Panc1 (cell line): Measurements from ENCODE around the gene USP40. TPM values are rescaled to one million over a fixed set of nuclear protein-coding genes. Genes with fewer than 3 reads are reported as not detected.

ENCODE experiments used
- ATAC-seq: fragments of 200-7000 bp; cut with Tn5 transposase; 2 replicates; pipeline ENCODE4 v1.9.1; 2020; ENCODE audit warnings: mild to moderate bottlenecking, moderate library complexity
- BruUV-seq: library from RNA; stranded (reverse); fragments of 400-500 nt; replicated peaks from 2 replicates; lab custom pipeline; 2021; lab: Mats Ljungman, UMichigan
- CTCF ChIA-PET: fragments of 300-600 bp; sonication (Branson Sonifier 250); formaldehyde crosslinking; loops from one replicate; lab custom pipeline; 2022; ENCODE audit warnings: antibody characterized with exemption; lab: Charles Lee
- POLR2A ChIA-PET: fragments of 300-600 bp; sonication (Branson Sonifier 250); formaldehyde crosslinking; loops from one replicate; lab custom pipeline; 2022; ENCODE audit warnings: antibody characterized with exemption; lab: Charles Lee
- DNase-seq: peaks from one replicate; pipeline ENCODE4 v3.0.0-alpha.2; 2010; ENCODE audit warnings: low read depth, low spot score
- H3K27ac ChIP-seq: 2 replicates; pipeline ENCODE4 v1.5.1; 2011; ENCODE audit warnings: mild to moderate bottlenecking, low read length, inconsistent platforms
- H3K27me3 ChIP-seq: fragments of 200-500 bp; sonication (Bioruptor generic); 2 replicates; pipeline ENCODE4 v1.6.0; 2014; ENCODE audit warnings: low read length, inconsistent platforms; ENCODE audit not compliant: control insufficient read depth, insufficient read depth
- H3K36me3 ChIP-seq: fragments of 200-500 bp; sonication (Bioruptor generic); 2 replicates; pipeline ENCODE4 v1.5.1; 2014; ENCODE audit warnings: inconsistent platforms, mild to moderate bottlenecking, low read length, moderate library complexity; ENCODE audit not compliant: control insufficient read depth, insufficient read depth
- H3K4me1 ChIP-seq: 2 replicates; pipeline ENCODE4 v1.5.1; 2011; ENCODE audit warnings: inconsistent platforms, mild to moderate bottlenecking, low read length, moderate library complexity; ENCODE audit not compliant: control insufficient read depth, insufficient read depth
- H3K4me3 ChIP-seq, 2 experiments: 2 replicates each; pipeline ENCODE4 v1.5.1; 2011 to 2012; ENCODE audit warnings: low read depth in 2 of 2, low read length in 2 of 2, mild to moderate bottlenecking in 2 of 2, inconsistent platforms in 1 of 2, moderate library complexity in 1 of 2
- H3K9me3 ChIP-seq: fragments of 200-500 bp; sonication (Bioruptor generic); 2 replicates; pipeline ENCODE4 v1.5.1; 2014; ENCODE audit warnings: low read depth, mild to moderate bottlenecking, inconsistent platforms, low read length, moderate library complexity; ENCODE audit not compliant: control insufficient read depth, insufficient read depth
- POLR2AphosphoS5 ChIP-seq: IDR thresholded peaks from 2 replicates; pipeline ENCODE4 v1.6.1; 2012; ENCODE audit warnings: mild to moderate bottlenecking, low read depth, low read length, moderate library complexity
- SIN3A ChIP-seq: IDR thresholded peaks from 2 replicates; pipeline ENCODE4 v1.6.1; 2012; ENCODE audit warnings: low read depth, mild to moderate bottlenecking, low read length, moderate library complexity, borderline replicate concordance; ENCODE audit not compliant: insufficient read depth
- TCF7L2 ChIP-seq: IDR thresholded peaks from 2 replicates; pipeline ENCODE4 v1.6.1; 2011; ENCODE audit warnings: mild to moderate bottlenecking, low read depth, low read length, inconsistent platforms
- in situ Hi-C: cut with HindIII; loops from 2 replicates; pipeline ENCODE4 v1.10.0; 2016; ENCODE audit warnings: low sequenced_read_pairs, low pct_unique_long_range_greater_than_20kb
- intact Hi-C: fragments of 100-400 bp; cut with micrococcal nuclease; formaldehyde crosslinking; loops from one replicate; pipeline ENCODE4 v1.10.0; 2022; ENCODE audit not compliant: unreplicated experiment
- total RNA-seq: library from RNA; stranded (reverse); gene quantifications from one replicate; pipeline ENCODE4 v1.2.1, GENCODE V29; 2021; ENCODE audit not compliant: unreplicated experiment
- TF ChIP-seq, protein P1 (sequence below): fragments of 450-650 bp; IDR thresholded peaks from 2 replicates; pipeline ENCODE4 v1.5.1; 2017; ENCODE audit warnings: mild to moderate bottlenecking
- TF ChIP-seq, protein P2 (sequence below), 2 experiments: IDR thresholded peaks; 2 replicates each; pipeline ENCODE4 v1.6.1; 2011 to 2012; ENCODE audit warnings: low read depth in 2 of 2, control low read depth in 1 of 2, low read length in 1 of 2, mild to moderate bottlenecking in 1 of 2, moderate library complexity in 1 of 2; ENCODE audit not compliant: insufficient read depth in 1 of 2

USP40 gene
- total RNA-seq, 1 experiment from 2014 or later = 26.6 TPM

DNA sequence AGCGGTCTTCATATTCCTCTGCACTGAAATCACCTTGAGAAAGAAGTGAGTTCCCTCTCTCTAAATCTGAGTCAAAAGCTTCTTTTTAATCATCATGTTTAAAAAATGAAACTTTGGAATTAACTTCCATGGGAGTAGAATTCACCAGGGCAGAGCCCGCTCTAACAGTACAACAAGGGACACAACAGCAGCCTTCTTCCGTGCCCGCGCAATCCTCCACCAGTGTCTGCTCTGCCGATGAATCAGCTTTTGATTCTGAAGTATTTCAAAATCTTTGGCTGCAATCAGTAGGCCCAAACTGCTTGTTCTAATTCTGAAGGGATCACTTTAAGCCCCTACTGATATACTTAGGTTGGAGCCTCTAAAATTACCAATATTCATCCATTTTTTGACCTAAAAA, 76.9 kb downstream of the USP40 start:
- no peaks in the 10 kb centered on the region for H3K27me3 ChIP-seq
- H3K9me3 ChIP-seq = no peaks in the 10 kb centered on the region
- BruUV-seq = no TSS peak
- POLR2A ChIA-PET = no interaction called here
- ATAC-seq (no peak), DNase-seq (no peak)
- H3K36me3 ChIP-seq = peaks cover 3% of the 10 kb centered on the region; the same call in 1 of the 2 replicates
- in situ Hi-C loops (no loop called here), intact Hi-C loops (loop anchor here (5.0 kb wide), 1 partner anchor 218 kb away; no protein-coding TSS in a partner anchor)
- H3K4me1 ChIP-seq = peaks cover 21% of the 10 kb centered on the region
- H3K4me3 ChIP-seq = no peak overlapping the region
- no peak for TF ChIP-seq POLR2AphosphoS5
- no peak for TF ChIP-seq TCF7L2
- CTCF ChIA-PET = no interaction called here
- H3K27ac ChIP-seq = peak overlapping the region; percentile 81

DNA sequence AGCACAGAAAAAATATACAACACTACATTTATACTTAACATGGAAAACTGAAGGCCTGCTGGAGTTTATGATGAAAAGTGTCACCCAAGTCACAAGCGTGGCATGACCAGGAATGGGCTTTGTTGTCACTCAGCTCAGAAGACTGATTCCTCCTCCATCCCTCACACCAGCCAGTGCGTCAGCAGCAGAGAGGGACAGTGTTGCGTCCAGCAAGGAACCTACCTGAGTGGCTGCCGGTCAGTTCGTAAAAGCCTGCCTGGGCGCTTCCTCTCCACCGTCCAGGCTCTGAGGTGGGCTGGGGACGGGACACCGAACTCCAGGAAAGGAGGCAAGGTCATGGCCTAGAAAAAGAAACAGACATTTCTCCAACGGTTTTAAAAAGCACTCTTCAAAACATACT, 77.4 kb downstream of the USP40 start:
- CTCF ChIA-PET = no interaction called here
- Histone ChIP-seq H3K4me1 (peaks cover 21% of the 10 kb centered on the region), H3K9me3 (no peaks in the 10 kb centered on the region), H3K27ac (peak overlapping the region; percentile 81), H3K4me3 (no peak overlapping the region), H3K36me3 (peaks cover 3% of the 10 kb centered on the region; the same call in 1 of the 2 replicates), H3K27me3 (no peaks in the 10 kb centered on the region)
- DNase-seq (no peak), ATAC-seq (no peak)
- intact Hi-C loops = loop anchor here (5.0 kb wide), 1 partner anchor 218 kb away; no protein-coding TSS in a partner anchor
- in situ Hi-C loops = no loop called here
- TF ChIP-seq, protein P1, sequence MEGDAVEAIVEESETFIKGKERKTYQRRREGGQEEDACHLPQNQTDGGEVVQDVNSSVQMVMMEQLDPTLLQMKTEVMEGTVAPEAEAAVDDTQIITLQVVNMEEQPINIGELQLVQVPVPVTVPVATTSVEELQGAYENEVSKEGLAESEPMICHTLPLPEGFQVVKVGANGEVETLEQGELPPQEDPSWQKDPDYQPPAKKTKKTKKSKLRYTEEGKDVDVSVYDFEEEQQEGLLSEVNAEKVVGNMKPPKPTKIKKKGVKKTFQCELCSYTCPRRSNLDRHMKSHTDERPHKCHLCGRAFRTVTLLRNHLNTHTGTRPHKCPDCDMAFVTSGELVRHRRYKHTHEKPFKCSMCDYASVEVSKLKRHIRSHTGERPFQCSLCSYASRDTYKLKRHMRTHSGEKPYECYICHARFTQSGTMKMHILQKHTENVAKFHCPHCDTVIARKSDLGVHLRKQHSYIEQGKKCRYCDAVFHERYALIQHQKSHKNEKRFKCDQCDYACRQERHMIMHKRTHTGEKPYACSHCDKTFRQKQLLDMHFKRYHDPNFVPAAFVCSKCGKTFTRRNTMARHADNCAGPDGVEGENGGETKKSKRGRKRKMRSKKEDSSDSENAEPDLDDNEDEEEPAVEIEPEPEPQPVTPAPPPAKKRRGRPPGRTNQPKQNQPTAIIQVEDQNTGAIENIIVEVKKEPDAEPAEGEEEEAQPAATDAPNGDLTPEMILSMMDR = no peak
- no peak for TF ChIP-seq POLR2AphosphoS5
- no peak for TF ChIP-seq SIN3A
- TF ChIP-seq TCF7L2 = no peak
- TF ChIP-seq, protein P2, sequence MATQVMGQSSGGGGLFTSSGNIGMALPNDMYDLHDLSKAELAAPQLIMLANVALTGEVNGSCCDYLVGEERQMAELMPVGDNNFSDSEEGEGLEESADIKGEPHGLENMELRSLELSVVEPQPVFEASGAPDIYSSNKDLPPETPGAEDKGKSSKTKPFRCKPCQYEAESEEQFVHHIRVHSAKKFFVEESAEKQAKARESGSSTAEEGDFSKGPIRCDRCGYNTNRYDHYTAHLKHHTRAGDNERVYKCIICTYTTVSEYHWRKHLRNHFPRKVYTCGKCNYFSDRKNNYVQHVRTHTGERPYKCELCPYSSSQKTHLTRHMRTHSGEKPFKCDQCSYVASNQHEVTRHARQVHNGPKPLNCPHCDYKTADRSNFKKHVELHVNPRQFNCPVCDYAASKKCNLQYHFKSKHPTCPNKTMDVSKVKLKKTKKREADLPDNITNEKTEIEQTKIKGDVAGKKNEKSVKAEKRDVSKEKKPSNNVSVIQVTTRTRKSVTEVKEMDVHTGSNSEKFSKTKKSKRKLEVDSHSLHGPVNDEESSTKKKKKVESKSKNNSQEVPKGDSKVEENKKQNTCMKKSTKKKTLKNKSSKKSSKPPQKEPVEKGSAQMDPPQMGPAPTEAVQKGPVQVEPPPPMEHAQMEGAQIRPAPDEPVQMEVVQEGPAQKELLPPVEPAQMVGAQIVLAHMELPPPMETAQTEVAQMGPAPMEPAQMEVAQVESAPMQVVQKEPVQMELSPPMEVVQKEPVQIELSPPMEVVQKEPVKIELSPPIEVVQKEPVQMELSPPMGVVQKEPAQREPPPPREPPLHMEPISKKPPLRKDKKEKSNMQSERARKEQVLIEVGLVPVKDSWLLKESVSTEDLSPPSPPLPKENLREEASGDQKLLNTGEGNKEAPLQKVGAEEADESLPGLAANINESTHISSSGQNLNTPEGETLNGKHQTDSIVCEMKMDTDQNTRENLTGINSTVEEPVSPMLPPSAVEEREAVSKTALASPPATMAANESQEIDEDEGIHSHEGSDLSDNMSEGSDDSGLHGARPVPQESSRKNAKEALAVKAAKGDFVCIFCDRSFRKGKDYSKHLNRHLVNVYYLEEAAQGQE (IDR thresholded peaks at IDR 0.05; ENCODE audit: insufficient read depth in 1 of 2, low read depth in 2 of 2, low read length in 1 of 2) = no peak
- BruUV-seq = no TSS peak
- POLR2A ChIA-PET = no interaction called here

DNA sequence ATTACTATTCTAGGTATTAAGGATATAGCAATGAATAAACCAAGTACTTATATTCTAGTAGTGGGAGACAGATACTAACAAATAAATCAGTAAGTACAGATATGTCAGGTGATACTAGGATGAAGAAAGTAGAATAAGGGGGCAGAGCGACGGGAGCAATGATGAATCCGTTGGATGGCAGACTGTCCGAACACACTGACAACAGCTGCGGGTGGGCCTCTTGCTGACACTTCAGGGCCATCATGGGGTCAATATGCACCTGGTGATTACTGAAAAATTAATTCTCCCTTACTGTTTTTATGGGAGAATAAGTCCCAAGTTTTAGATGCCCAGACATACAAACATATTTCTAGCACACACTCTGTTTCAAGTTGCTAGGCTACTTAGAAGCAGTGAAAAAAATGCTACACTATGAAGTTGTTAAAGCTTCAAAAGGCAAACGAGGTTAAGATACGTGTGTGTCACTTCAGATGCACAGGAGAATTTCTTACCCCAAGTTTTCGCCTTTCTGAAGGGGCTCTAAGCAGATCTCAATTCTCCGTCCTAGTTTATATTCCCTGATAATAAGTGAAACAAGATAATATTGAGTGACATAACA, 78.7 kb downstream of the USP40 start:
- in situ Hi-C loops = no loop called here
- no TSS peak for BruUV-seq

More for the DNA sequence above, 78.7 kb downstream of the USP40 start:
- Histone ChIP-seq H3K27me3 (no peaks in the 10 kb centered on the region), H3K4me1 (peaks cover 21% of the 10 kb centered on the region), H3K36me3 (peaks cover 3% of the 10 kb centered on the region; the same call in 1 of the 2 replicates), H3K27ac (peak overlapping the region; percentile 81), H3K9me3 (no peaks in the 10 kb centered on the region), H3K4me3 (no peak overlapping the region)
- DNase-seq = no peak
- ChIA-PET POLR2A (no interaction called here), CTCF (no interaction called here)
- intact Hi-C loops = loop anchor here (5.0 kb wide), 1 partner anchor 219 kb away; no protein-coding TSS in a partner anchor
- TF ChIP-seq TCF7L2 (no peak), POLR2AphosphoS5 (no peak)
- no peak for ATAC-seq
